NCI-H774 (cell line): ENCODE results near the gene RAD51B.

ENCODE experiments used
- DNase-seq: peaks from one replicate; lab custom pipeline; 2025; lab: John Stamatoyannopoulos, UW

The RAD51B gene

GRCh38 chr14:68364792-68365192 is 545.2 kb downstream of the RAD51B start:
- DNase-seq = no peak

- no peak for DNase-seq
These were observed 545.6 kb downstream of the RAD51B start for GRCh38 chr14:68365228-68365627.

- DNase-seq = no peak
These were observed 547.1 kb downstream of the RAD51B start for GRCh38 chr14:68366656-68367055.

GRCh38 chr14:68367536-68367935 is 548.0 kb downstream of the RAD51B start:
- no peak for DNase-seq

GRCh38 chr14:68368850-68369249 is 549.3 kb downstream of the RAD51B start:
- DNase-seq = no peak

- DNase-seq = no peak
These were observed 549.9 kb downstream of the RAD51B start for GRCh38 chr14:68369281-68370056.

- DNase-seq = no peak
These were observed 550.4 kb downstream of the RAD51B start for GRCh38 chr14:68370057-68370360.

GRCh38 chr14:68372368-68372767 is 552.8 kb downstream of the RAD51B start:
- no peak for DNase-seq

GRCh38 chr14:68373124-68373646 is 553.6 kb downstream of the RAD51B start:
- no peak for DNase-seq

- DNase-seq = no peak
These were observed 554.4 kb downstream of the RAD51B start for GRCh38 chr14:68373847-68374444.

GRCh38 chr14:68374682-68375081 is 555.1 kb downstream of the RAD51B start:
- no peak for DNase-seq

GRCh38 chr14:68375376-68375775 is 555.8 kb downstream of the RAD51B start:
- DNase-seq = no peak

- no peak for DNase-seq
These were observed 556.6 kb downstream of the RAD51B start for GRCh38 chr14:68376067-68376779.

GRCh38 chr14:68377006-68377405 is 557.4 kb downstream of the RAD51B start:
- no peak for DNase-seq

GRCh38 chr14:68377459-68377858 is 557.9 kb downstream of the RAD51B start:
- no peak for DNase-seq

- DNase-seq = no peak
These were observed 560.1 kb downstream of the RAD51B start for GRCh38 chr14:68379510-68380328.

GRCh38 chr14:68380329-68380741 is 560.8 kb downstream of the RAD51B start:
- no peak for DNase-seq

GRCh38 chr14:68384335-68384734 is 564.8 kb downstream of the RAD51B start:
- no peak for DNase-seq

GRCh38 chr14:68384881-68385280 is 565.3 kb downstream of the RAD51B start:
- no peak for DNase-seq

- DNase-seq = no peak
These were observed 566.9 kb downstream of the RAD51B start for GRCh38 chr14:68386446-68386845.

- DNase-seq = no peak
These were observed 567.6 kb downstream of the RAD51B start for GRCh38 chr14:68386950-68387779.
